HG02623 (cell line): ENCODE data around the gene AHDC1.

Experiments used
- ATAC-seq: cut with Tn5 transposase; IDR thresholded peaks from one replicate; pipeline ENCODE4 v1.9.1; 2021; ENCODE audit warnings: moderate library complexity; ENCODE audit not compliant: unreplicated experiment

The AHDC1 gene

GRCh38 chr1:27599605-27600497 lies 4.1 kb downstream of the AHDC1 start:
- ATAC-seq = no peak

- no peak for ATAC-seq
Observed at GRCh38 chr1:27598902-27599528, 4.9 kb downstream of the AHDC1 start.

DNA sequence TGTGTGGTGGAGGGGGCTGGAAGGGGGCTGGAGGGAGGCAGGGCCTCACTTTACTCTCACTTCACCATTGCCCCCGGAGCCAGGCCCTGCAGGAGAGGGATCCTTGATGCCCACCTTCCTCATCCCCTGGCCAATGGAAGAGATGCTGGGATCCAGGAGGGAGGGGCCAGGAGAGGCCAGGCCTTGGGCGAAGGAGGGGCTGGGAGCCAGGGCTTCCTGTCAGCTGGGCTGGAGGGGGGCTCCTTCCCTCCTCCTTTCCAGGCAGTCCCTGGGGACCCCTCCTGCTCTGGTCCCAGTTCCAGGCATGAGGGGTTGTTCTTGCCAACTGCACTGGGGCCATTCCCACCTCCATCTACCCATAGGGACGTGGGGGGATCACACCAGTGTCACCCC lies 5.7 kb downstream of the AHDC1 start:
- ATAC-seq = no peak

- ATAC-seq = no peak
Observed at GRCh38 chr1:27597516-27598294, 6.2 kb downstream of the AHDC1 start.

GRCh38 chr1:27596986-27597385 lies 7.0 kb downstream of the AHDC1 start:
- ATAC-seq = no peak

DNA sequence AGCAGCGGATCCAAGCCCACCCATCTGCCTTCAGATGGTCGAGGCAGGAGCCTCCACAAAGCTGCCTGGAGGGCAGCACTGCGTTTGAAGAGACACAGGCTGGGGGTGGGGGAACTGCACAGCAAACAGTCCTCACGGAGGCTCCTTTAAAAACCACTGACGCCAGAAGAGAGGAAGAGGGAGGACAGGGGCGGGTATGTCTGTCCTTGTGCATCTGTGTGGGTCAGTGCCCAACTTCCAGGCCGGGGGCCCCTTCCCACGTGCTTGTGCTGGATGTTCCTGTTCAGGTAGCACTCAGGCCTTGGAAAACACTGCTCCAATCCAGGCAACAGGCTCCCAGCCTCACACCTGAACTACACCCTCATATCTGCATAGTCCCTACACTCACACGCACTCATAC lies 7.7 kb downstream of the AHDC1 start:
- ATAC-seq = no peak

- no peak for ATAC-seq
Observed at GRCh38 chr1:27595597-27595996, 8.3 kb downstream of the AHDC1 start.

DNA sequence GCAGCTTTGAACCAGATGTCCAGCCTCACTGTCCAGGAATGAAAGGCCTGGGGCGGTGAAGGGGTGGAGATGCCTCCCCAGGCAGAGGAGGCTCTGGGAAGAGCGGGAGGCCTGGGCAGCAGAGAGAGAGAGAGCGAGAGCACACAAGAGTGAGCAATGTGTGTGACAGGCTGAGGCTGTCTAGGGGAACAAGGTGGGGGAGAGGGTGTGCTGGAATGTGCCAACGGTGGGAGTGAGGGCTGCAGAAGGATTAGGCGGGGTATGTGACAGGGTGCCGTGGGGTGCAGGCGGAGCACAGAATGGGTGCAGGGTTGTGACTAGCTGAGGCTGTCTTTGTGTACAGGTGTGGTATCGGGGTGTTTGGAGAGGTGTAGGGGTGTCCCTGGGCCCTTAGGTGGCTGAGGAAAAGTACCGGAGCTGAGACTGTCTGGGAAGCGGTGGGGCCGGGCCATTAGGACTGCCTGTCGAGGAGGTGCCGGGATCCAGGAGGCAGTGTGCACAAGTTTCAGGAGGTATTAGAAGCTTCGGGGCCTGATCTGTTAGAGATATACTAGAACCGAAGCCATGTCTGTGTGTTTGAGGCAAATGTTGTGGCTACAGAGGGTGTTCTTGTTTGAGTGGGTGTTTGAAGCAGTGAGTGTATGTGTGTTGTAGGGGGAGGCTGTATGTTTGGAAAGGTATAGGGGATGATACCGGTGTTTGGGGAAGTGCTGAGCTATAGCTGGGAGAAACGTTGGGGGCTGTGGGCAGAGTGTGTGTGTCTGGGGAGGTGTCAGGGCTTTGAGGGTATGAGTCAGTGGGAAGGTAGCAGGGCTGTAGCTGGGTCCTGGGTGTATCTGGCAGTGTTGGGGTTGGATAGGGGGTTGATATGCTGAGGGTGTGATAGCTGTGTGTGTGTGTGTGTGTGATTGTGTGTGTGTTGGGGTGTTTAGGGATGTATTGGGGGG lies 9.1 kb downstream of the AHDC1 start:
- ATAC-seq = no peak

DNA sequence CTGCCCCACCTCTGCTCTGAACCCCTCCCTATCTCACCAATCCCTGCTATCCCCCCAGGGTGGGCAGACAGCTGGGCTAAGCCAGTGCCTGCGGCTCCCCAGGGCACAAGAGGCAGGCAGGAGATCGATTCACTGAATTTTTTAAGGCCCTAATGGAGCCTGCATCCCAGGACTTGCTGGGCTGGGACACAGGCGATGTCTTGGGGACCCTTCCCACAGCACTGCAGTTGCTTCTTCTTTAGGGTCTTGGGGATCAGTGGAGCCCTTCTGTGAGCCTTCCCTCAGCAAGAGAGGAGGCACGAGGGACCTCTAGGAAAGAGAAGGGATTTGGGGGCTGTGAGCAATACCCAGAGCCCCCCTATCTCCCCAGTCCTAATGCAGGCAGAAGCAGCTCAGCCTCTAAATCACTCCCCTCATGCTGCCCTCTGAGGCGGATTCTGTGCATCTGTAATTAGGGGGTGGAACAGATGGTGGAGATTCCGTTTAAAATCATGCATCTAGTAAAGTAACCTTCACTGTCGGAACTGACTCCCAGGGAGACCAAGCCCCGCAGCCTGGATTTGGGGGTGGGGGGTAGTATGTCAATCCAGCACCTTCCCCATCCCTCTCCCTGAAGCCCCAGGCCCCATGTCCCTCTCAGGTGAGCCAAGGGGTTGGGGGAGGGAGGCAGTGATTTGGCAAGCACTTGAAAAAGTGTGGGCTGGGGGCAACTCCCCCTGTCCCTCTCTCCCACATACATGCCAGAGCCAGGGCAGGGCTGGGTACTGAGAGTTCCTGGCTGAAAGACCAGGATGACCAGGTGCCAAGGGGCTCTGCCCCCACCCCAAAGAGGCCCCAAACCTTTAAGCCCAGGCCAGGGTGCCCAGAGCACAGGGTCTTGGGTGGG lies 10.0 kb downstream of the AHDC1 start:
- ATAC-seq = no peak

DNA sequence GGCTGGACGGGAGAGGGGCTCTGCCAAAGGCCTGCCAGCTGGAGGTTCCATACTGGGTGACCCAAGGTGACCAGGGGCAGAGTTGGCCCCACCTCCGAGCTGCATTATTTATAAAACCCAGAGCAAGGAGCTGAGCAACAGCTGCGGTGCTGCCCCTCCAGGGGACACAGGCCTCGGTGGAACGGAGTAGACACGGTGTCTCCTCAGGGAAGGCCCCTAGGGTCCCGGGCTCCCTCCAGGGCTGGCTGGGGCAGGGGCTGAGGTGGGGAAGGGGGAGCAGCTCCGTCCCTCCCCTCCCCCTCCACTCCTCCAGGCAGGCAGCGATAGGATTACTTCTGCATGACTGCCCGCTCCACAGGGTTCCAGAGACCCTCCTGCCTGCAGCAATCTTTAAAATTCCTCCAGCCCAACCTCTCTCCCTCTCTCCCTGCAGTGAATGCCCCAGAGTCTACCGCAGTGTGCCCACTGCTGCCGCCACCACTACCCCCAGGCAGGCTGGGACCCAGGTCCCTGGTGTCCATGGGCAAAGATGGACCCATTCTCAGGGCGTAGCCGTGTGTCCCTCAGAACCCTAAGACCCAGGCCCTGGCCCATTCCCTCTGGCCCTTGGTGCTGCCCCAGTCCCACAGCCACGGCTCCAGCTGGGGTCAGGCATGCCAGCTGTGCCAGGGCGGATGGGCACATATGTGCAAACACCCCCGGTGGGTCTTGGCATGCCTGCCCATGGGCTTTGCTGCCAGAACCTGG lies 10.8 kb downstream of the AHDC1 start:
- ATAC-seq = no peak

DNA sequence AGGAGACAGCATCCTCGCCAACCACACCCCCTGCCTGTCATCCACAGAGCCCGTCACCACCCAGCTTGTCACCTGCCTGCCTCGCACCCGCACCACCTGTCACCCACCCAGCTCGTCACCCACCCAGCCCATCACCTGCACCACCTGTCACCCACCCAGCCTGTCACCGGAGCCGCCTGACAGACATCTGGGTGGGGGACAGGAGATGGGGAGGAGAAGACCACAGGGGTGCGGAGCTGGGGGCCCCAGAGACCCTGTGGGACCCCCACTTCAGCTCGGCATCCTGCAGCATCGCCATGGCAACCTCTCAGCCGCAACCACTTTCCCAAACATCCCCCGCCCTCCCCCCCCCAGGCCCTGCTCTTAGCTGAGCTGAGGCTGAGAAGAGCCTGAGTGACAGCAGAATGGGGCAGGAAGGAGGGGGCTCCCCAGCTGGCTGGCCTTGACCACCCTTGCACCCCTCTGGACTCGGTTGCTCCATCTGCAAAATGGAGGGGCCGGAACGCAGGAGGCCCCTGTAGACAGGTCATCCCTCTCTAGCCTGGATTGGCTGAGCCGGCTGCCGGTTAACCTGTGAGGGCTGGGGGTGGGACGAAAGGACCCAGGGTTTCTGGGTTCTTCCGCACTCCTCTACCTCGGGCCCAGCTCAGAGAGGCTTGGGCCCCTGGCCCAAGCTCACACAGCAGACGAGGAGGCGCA lies 11.6 kb downstream of the AHDC1 start:
- ATAC-seq = no peak

GRCh38 chr1:27591622-27592021 lies 12.3 kb downstream of the AHDC1 start:
- ATAC-seq = no peak

- no peak for ATAC-seq
Observed at GRCh38 chr1:27590917-27591508, 12.9 kb downstream of the AHDC1 start.

DNA sequence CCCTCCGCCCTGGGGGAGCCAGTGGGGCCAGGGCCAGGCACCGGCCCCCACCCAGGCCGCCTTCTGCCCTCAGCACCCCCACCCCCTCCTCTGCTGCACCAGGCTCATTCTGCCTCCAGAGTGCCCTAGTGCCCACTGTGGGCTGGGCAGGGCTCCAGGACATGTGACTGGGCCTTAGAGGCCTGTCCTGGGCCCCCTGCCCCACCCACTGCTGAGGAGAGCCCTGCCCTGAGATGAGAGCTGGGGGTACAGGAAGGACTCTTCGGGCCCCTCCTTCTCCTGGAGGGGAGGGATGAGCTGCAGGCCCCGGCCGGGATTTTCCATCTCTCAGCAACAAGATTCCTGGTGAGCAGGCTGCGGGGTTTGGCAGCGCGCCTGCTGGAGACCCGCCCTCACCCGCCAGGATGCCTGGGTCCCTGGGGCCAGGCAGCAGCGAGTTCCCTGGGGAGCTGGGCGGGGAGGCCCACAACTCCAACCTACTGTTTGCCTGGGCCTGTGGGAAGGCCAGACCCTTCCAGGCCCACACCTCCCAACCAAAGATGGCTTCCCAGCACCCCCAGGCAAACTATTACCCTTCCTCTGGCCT lies 14.0 kb downstream of the AHDC1 start:
- ATAC-seq = no peak

DNA sequence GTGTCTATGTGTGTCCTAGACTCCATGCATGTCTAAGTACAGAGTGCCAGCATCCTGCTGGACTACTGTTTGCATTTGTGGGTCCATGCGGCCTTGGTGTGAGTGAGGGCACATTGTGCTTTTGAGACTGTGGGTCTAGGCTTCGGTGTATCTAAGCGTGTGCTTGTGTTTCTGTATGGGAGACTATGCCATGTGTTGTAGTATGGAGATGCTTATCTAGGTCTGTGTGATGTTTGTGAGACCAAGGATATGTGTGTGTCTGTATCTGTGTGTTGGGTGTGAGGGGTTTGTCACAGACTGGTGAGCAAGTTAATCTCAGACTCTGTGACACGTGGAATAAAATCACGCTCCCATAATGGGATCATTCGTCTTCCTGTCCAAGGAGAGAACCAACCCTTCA lies 14.5 kb downstream of the AHDC1 start:
- no peak for ATAC-seq

DNA sequence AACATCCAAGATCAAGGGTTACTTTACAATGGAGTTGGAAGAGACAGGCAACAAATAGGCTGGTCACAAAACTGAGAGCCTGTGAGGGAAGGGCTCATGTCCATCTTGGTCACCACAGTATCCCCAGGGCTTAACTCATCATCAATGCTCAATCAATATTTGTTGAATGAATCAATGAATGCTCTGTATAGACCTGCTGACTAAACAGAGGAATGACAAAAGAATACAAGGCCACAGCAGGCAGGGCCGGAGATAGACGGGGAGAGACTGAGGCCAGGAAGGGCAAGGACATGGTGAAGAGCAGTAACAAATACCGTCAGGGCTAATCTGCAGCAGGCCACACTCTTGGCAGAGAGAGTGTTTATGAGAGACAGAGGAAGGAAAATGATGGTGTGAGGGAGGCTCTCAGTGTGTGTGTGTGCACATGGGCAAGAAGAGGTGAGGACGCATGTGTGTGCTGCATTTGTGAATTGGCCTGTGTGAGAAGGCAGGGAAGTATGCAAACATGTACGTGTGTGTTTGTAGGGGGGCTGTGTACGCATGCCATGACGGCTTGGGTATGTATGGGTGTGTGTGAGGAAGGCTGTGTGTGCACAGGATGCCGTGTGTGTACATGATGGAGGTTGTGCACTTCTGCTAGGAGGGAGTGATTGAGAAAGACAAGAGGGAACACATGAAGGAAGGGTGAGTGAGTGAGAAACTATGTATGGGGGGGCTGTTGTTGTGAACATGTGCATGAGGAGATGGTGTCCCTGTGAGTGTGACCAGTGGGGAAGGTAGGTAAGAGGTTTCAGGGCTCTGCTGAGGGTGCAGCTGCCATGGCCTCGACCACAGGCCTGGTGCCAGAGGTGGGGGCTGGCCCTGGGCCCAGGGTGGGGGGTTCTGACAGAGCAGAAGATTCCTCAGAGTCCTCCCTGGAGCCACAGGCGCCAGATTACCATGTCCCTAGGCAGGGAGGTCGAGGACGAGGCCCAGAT lies 15.4 kb downstream of the AHDC1 start:
- no peak for ATAC-seq
